ENCODE results near the gene MED4.

MED4 gene

GRCh38 chr13:48028066-48028465 lies 66.8 kb downstream of the MED4 start:
- DNase-seq: no peak

Data from NCI-H2029 (cell line).